Cardiac septum (tissue), 1 donor: ENCODE data around the gene PRUNE2. TPM values are rescaled to one million over a fixed set of nuclear protein-coding genes. Genes with fewer than 3 reads are reported as not detected.
"Not testable (repeated sequence)": the region's sequence is repeated elsewhere in the genome, so short reads cannot be mapped to it uniquely, and the experiment has no call there.

Experiments
- DNase-seq: peaks from one replicate; pipeline ENCODE4 v3.0.0-alpha.2; 2020; ENCODE audit warnings: low spot score
- intact Hi-C: fragments of 100-400 bp; cut with DNase I; formaldehyde crosslinking; loops from one replicate; pipeline ENCODE4 v1.14.0; 2022
- total RNA-seq: library from RNA; stranded (reverse); fragmentation: NEBNext Ultra II Directional; extraction: Animal tissue kit (Norgen Biotek cat#: 25700); gene quantifications from one replicate; pipeline ENCODE4 v1.2.1, GENCODE V29; 2021
- donor health status: DM: no; HTN: no; CAD: no.

PRUNE2 gene
- total RNA-seq, 1 donor from 2014 or later, result 19.9 TPM

DNA sequence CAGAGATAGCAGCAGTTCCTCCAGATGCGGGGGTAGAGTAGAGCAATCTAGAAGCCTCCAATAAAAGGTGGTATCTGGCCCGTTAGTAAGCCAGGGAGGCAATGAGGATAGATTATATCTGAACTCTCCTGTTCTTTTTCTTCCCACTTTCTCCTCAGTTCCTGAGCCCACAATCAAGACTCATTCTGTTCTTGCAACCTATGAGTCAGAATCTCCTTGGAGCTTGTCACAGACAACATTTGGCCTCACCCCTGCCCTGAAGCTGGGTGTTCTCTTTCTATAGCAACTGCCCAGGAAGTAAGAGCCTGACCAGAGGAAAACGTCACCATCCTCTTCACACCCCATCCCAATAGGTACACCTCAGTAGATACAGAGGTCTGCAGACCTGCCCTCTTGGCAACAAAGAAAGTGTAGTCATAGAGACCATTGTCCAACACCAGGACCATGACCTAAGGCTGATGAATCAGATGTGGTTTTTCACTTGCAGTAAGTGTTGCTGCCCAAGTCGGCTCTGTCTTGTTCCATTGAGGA, 218.0 kb downstream of the PRUNE2 start:
- intact Hi-C loops, result no loop called here
- no peak for DNase-seq

GRCh38 chr9:76686756-76687155, 219.2 kb downstream of the PRUNE2 start:
- DNase-seq, result no peak
- intact Hi-C loops, result no loop called here

DNA sequence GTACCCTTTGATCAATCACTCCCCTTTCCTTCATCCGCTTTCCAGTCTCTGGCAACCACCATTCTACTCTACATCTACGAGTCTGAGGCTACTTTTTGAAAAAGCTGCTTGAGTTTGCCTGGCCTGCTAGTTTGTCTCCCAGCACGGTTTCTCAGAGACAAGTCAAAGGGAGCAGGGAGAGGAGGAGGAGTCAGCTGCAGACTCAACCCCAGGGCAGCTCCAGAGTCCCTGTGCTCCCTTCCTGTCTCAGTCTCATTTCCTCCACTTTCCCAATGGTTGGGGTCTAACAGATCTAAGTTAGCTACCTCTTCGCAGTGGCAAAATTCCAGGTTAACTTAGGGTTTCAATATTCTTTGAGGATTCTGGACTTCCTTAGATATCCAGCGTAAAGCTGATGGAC, 221.7 kb downstream of the PRUNE2 start:
- no peak for DNase-seq
- intact Hi-C loops, result no loop called here

DNA sequence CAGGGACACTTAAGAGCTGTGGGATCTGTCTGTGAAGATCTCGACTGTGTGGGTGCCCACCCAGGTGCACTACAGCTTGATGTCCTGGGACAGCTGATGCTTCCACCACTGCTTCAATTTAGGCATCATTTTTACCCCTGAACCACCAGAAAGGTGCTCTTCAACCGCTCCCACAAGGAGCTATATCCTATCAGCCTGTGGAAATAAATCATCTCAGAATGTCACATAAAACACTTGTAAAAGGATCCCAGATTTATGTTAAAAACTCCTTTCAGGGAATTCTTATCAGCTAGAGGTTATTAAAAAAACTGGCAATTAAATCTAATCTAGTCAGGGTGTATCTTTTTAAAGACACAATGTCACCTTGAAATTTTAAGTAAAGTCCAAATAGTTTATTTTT, 224.4 kb downstream of the PRUNE2 start:
- no peak for DNase-seq
- intact Hi-C loops, result no loop called here

DNA sequence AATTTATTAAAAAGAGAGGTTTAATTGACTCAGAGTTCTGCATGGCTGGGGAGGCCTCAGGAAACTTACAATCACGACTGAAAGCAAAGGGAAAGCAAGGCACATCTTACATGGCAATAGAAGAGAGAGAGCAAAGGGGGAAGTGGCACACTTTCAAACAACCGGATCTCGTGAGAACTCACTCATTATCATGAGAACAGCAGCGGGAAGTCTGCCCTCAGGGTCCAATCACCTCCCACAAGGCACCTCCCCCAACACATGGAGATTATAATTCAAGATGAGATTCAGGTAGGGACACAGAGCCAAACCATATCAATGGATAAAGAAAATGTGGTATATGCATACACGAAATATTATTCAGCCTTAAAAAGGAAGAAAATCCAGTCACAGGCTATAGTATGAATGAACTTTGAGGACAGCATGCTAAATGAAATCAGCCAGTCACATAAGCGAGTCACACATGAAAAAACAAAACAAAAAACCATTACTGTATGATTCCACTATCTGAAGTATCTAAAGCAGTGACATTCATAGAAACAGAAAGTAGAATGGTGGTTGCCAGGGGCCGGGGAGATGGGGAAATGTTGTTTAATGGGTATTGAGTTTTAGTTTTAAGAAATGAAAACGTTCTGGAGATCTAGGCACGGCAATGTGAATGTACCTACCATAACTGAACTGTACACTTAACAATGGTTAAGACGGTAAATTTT, 225.0 kb downstream of the PRUNE2 start:
- intact Hi-C loops, result no loop called here
- no peak for DNase-seq

GRCh38 chr9:76677481-76678055, 228.3 kb downstream of the PRUNE2 start:
- intact Hi-C loops, result no loop called here
- DNase-seq, result no peak

DNA sequence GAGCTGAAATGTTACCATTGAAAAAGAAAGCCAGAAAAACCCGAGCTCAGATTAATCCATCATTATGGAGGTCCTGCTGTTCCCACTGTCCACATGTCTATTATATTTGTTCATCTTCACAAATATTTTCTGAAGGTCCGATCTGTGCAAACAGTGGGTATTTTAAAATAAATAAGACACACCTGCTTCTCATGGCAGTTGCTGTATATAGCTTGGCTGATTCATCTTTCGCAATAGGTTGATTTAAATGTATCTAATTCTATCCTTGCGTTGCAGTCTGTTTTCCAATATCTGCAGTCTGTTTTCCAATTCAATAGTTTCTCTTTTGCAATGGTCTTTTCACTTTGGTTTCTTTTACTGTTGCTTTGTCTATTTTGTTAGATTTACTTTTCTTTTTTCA, 229.1 kb downstream of the PRUNE2 start:
- no peak for DNase-seq
- intact Hi-C loops, result no loop called here

GRCh38 chr9:76667521-76667957, 238.4 kb downstream of the PRUNE2 start:
- intact Hi-C loops, result loop anchor here (5.0 kb wide), 1 partner anchor 35 kb away; no protein-coding TSS in a partner anchor
- DNase-seq, result no peak

DNA sequence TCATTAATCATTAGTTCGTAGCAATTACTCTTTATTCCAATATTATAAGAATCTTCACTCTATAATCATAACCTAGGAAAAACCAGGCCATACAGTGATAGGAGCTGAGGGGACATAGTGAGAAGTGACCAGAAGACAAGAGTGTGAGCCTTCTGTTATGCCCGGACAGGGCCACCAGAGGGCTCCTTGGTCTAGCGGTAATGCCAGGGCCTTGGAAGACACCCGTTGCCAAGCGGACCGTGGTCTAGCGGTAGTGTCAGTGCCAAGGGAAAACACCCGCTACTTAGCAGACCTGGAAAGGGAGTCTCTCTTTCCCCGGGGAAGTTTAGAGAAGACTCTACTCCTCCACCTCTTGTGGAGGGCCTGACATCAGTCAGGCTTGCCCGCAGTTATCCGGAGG, 239.9 kb downstream of the PRUNE2 start:
- intact Hi-C loops, result loop anchor here (5.0 kb wide), 1 partner anchor 36 kb away; no protein-coding TSS in a partner anchor

DNA sequence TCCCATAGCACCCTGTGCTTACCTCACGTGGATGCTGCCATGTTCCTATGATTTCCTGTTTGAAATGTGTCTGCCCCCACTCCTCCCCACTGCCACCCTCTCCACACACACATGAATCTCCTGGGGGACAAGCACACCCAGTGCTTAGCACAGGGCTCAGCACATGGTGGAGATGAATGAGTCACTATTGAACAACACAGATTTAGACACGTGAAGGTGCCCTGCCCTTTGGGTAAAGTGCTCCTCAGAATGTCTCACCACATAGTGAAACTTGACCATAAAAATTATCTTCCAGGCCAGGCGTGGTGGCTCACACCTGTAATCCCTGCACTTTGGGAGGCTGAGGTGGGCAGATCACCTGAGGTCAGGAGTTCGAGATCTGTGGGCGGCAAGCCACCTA, 240.5 kb downstream of the PRUNE2 start:
- no peak for DNase-seq
- intact Hi-C loops, result loop anchor here (5.0 kb wide), 1 partner anchor 37 kb away; no protein-coding TSS in a partner anchor

More for the DNA sequence above, 239.9 kb downstream of the PRUNE2 start:
- DNase-seq, result not testable (repeated sequence)

DNA sequence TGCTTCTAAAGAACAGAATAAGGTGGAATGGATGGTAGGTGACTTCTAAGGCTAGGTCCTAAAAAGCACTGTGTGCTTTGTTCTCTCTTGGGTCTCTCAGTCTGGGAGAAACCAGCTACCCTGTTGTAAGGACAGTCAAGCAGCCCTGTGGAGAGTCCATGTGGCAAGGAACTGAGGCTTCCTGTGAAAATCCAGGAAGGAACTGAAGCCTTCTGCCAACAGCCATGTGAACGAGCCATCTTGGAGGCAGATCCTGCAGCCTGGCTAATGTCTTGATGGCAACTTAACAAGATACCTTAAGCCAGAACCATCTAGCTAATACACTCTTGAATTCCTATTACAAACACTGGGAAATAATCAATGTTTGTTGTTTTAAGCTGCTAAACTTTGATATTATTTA, 241.8 kb downstream of the PRUNE2 start:
- no peak for DNase-seq
- intact Hi-C loops, result no loop called here

- intact Hi-C loops, result no loop called here
Observed at GRCh38 chr9:76662476-76663281, 243.2 kb downstream of the PRUNE2 start.

DNA sequence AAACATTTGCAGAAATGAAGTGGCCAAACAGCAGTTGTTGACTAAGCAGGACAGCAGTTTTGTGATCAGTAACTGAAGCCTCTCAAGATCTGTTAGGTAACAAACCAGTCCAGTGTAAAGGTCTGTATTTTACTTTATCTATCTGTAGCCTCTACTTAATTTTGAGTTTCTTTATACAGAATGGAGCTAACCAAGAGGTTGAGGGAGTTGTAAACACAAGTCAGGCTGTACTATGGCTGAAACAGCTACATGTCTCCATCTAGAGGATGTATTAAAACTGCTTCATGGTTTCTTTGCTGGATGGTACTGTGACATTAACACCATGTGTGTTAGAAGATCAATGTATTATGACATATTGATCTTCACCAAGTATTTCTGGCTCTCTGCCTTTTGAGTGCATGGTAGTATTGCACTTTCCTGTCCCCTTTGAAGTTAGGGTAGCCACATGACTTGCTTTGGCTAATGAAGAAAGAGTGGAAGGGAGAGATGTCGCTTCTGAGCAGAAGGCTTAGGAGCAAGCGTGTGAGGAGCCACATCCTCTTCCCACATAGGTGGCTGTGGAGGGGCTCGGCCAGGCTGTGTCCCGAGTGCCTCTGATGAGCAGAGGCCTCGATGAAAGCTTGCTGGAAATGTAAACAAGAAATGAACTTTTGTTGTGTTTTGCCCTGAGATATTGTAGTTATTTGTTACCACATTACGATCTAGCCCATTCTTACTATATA, 247.2 kb downstream of the PRUNE2 start:
- intact Hi-C loops, result loop anchor here (2.0 kb wide), 1 partner anchor 212 kb away; no protein-coding TSS in a partner anchor
- no peak for DNase-seq

More at GRCh38 chr9:76662476-76663281, 243.2 kb downstream of the PRUNE2 start:
- no peak for DNase-seq

GRCh38 chr9:76657265-76657664, 248.6 kb downstream of the PRUNE2 start:
- DNase-seq, result no peak
- intact Hi-C loops, result no loop called here

- intact Hi-C loops, result no loop called here
Observed at GRCh38 chr9:76655971-76656370, 249.9 kb downstream of the PRUNE2 start.

DNA sequence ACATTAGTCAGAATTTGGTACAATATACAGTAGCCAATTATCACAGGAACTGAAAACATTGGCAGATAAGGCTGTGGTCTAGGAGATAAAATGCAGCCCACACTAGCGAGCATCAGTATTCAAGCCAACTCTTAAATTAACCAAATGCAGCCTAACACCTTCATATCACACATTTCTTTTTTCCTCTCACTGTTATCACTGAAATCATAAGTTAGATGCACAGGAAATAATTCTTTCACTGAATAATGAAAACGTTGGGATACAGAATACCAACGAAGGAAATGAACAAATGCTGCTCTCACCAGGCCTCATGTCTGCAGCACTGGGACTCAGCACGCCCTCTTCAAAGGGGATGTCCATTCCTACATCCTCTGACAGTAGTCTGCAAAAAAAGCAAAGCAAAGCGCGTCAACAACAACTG, 250.8 kb downstream of the PRUNE2 start:
- no peak for DNase-seq
- intact Hi-C loops, result no loop called here

More at GRCh38 chr9:76655971-76656370, 249.9 kb downstream of the PRUNE2 start:
- DNase-seq, result no peak

- intact Hi-C loops, result no loop called here
- no peak for DNase-seq
Observed at GRCh38 chr9:76654575-76654974, 251.3 kb downstream of the PRUNE2 start.

GRCh38 chr9:76654051-76654461, 251.9 kb downstream of the PRUNE2 start:
- no peak for DNase-seq
- intact Hi-C loops, result no loop called here

- no peak for DNase-seq
- intact Hi-C loops, result no loop called here
Observed at GRCh38 chr9:76652894-76653293, 253.0 kb downstream of the PRUNE2 start.
